22Rv1 (cell line): ENCODE data around the gene KRTAP9-8.
"Not testable (repeated sequence)": the region's sequence is repeated elsewhere in the genome, so short reads cannot be mapped to it uniquely, and the experiment has no call there.

Experiments used
- H3K27ac ChIP-seq: fragments of 450-650 bp; 2 replicates; pipeline ENCODE4 v1.5.1; 2017
- CTCF ChIP-seq: fragments of 450-650 bp; IDR thresholded peaks from 2 replicates; pipeline ENCODE4 v1.5.1; 2017; ENCODE audit warnings: mild to moderate bottlenecking
- ZFX ChIP-seq: fragments of 450-650 bp; IDR thresholded peaks from 2 replicates; pipeline ENCODE4 v1.6.1; 2017; ENCODE audit warnings: antibody characterized with exemption, borderline replicate concordance

The KRTAP9-8 gene

GRCh38 chr17:41254861-41255260, 17.1 kb downstream of the KRTAP9-8 start:
- no peak for TF ChIP-seq ZFX
- TF ChIP-seq CTCF = no peak
- no peak overlapping the region for H3K27ac ChIP-seq

GRCh38 chr17:41255381-41256290, 17.8 kb downstream of the KRTAP9-8 start, which contains the start of gene KRTAP9-9:
TSS of gene KRTAP9-9 (plus strand) at chr17:41255384.
- not testable (repeated sequence) for H3K27ac ChIP-seq

GRCh38 chr17:41256291-41256685, 18.5 kb downstream of the KRTAP9-8 start:
- no peak overlapping the region for H3K27ac ChIP-seq
- TF ChIP-seq CTCF (no peak), ZFX (no peak)

- TF ChIP-seq ZFX (no peak), CTCF (no peak)
- no peak overlapping the region for H3K27ac ChIP-seq
Observed at GRCh38 chr17:41258406-41258805, 20.6 kb downstream of the KRTAP9-8 start.

GRCh38 chr17:41263212-41263611, 25.4 kb downstream of the KRTAP9-8 start:
- no peak overlapping the region for H3K27ac ChIP-seq
- TF ChIP-seq CTCF (no peak), ZFX (no peak)

GRCh38 chr17:41264599-41264998, 26.8 kb downstream of the KRTAP9-8 start:
- TF ChIP-seq CTCF = no peak
- TF ChIP-seq ZFX = no peak
- no peak overlapping the region for H3K27ac ChIP-seq

GRCh38 chr17:41265078-41265477, 27.3 kb downstream of the KRTAP9-8 start, which contains the start of gene KRTAP9-6:
TSS of gene KRTAP9-6 (plus strand) at chr17:41265378. CDS start at chr17:41265378, 0 bp downstream.
- no peak within 1 kb of the TSS for H3K27ac ChIP-seq
- no peak for TF ChIP-seq ZFX
- TF ChIP-seq CTCF = no peak
